ENCODE measurements around the gene GDPD5.
A peak's percentile ranks its signal among the peaks of the same experiment; 100 is the strongest.

Gene GDPD5

DNA sequence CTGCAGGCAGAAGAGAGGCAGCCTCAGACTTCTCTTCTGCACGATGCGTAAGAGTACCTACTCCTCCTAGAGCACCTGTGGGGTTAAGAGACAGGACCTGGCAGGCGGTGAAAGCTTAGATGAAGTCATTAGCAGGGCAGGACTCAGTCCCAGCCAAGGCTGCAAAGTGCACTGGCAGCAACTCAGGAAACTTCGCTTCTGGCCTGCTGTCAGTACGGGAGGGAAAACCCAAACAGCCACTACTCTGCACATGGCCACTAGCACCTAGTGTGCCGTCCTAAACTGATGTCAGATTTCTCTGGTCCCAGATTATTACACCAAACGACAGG is 84.0 kb downstream of the GDPD5 start:
- DNase-seq: no peak

DNA sequence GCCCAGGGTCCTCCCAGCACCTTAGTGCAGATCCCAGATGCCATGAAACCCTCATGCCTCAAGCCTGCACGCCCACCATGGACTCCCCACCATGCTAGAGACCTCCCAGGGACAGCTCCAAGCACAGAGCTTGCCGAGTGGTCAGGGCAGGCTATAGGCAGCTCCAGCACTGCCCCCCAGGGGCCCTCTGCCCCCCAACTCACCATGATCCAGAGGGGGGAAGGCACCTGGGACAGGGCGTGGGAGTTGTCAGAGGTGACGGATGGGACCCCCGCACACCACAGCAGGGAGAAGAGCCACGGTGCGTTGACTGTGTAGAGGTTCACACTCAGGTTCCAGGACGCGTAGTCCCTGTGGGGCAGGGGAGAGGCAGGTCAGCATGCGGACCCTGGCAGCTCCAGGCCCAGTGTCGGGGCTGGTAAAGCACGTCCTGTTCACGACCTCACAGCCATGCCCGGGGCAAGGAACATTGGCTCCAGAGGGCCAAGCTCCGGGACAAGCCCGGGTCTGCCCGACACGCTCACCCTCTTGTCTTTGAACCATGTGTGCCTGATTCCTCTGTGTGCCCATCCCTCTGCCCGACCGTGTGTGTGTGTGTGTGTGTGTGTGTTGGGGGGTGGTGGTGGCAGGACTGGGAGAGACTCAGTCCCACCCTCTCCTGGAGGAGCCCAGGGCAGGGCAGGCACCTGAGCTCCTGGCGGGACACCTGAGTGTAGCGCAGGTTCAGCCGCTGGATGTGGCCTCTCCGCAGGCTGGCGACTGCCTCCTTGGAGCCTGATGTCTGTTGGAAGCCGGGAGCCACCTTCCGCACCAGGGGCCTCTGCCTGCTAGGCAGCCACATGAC is 84.6 kb downstream of the GDPD5 start:
- DNase-seq: no peak

DNA sequence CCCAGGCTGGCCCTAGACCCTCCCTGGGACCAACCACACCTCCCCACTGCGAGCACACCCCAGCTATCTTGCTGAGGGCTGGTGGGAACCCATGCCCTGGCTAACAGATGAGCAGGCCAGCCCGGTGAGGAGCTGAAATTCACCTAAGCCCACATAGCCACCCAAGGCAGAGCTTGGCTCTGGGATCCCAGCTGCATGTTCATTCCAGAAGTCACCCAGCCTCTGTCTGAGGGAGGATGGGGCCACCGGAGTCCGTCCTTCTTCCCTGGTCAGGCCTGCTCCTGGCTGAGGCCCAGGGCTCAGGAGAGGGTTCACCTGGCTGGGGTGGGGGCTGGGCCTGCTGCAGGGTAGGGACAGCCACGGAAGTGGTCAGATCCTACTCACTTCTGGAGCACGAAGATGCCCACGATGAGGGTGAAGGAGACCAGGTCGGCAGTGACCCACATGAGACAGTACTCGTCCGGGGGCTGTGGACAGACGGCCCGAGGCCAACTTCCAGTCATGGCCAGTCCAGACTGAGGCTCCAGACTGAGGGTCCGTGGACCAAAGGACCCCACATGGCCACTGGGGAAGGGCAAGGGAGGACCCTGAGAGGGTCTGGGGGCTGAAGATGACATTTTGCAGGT is 86.1 kb downstream of the GDPD5 start:
- DNase-seq: no peak

DNA sequence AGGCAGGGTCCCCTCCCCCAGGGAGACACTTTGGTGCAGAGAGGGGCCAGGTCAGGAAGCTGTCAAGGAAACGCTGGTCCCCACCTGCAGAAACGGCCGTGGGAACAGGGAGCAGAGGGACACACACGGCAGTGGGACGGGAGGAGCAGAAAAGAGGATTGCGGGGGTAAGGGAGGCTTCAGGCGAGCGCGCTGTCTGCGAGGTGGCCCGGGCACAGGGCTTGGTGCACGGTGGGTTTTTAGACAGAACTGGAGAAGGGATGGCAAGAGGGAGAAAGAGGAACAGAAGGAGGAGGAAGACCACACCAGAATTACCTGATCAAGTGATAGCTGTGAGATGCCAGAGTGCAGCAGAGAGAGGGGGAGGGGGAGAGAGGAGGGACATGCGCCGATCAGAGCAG is 86.7 kb downstream of the GDPD5 start:
- DNase-seq: no peak

DNA sequence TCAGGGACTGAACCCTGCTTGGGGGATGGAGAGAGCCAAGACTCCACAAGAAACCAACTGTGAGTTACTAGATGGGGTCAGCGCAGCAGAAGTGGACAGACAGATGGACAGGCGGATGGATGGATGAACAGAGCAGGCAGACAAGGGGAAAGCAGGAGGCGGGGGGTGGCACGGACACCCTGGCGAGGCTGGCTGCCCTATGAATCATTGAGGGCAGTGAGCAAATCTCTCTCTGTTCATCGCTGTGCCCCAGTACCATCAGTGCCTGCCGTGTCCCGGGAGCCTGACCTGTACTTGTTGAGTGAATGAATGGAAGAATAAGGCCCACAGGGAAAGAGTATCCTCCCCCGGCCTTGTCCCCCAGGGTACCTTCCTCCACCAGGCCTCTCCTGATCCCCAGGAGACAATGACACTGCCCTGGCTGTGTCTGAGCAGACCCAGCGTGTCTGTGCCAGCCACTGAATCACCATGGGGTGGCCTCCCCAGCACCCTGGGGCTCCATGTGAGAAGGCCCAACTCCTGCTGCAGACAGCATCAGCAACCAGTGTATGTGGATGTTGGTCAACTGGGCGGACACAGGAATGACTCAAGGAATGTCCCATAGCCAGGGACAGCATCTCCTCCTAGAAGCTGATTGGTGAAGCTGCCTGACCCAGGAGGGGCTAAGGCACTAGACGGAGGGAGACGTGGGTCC is 87.6 kb downstream of the GDPD5 start:
- DNase-seq: no peak

DNA sequence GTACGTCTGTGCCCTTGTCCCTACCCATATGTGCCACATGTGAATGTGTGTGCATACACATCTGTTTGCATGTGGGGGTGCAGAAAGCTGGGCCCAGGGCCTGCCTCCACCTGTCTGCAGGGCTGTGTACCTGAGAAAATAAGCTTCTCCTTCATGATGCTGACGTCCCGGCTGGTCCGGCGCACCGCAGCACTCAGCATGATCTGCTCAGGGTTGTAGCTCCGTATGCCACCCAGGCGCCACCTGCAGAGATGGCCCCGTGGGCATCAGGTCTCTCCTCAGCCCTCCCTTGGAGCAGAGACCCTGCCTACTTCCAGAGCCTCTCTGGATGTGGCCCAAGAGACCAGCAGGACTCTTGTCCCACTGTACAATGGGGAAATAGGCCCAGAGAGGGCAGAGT is 88.9 kb downstream of the GDPD5 start:
- no peak for DNase-seq

DNA sequence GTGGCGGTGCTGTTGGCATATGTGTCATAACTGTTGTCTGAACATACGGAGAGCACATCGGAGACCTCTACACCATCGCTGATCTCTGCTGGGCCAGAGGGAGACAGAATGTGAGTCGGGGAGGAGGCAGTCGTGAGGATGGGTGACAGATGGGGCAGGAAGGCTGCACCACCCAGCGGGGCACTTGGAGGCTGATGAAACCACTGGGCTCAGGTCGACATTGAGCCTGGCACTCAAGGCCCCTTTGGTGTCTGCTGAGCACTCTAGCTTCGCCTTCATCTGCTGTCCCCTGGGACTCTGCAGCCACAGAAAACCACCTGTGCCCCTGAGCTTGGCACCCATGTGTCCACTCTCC is 90.2 kb downstream of the GDPD5 start:
- no peak for DNase-seq

DNA sequence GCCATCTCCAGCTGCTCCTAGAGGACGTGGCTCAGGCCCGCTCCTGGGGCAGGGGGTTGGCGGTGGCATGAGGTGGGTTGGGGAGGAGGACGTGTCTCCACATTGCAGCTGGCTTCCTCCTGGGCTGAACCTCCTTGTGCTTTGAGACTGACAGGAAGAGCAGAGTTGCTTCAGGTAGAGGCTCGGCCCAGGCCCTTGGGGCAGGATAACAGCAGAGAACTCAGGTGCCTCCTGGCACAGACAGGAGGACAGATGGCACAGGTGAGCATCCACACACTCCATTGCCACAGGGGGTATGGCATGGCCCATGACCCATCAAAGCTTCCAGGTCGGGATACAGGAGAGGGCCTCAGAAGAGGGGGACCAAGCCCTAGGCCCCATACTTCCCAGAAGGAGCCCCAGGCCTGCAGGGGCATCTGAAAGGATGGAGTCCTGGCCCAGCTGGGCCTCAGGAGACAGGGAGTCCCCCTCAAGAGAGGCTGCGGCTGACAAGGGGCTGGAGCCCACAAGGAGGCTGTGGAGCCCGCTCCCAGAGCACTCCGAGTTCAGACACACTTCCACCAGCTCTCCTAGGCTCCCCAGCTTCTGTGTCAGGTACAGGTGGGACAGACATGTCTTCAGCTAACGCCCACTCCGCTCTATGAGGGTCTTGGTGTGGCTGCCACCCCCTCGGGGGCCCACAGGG is 90.7 kb downstream of the GDPD5 start:
- DNase-seq: no peak

DNA sequence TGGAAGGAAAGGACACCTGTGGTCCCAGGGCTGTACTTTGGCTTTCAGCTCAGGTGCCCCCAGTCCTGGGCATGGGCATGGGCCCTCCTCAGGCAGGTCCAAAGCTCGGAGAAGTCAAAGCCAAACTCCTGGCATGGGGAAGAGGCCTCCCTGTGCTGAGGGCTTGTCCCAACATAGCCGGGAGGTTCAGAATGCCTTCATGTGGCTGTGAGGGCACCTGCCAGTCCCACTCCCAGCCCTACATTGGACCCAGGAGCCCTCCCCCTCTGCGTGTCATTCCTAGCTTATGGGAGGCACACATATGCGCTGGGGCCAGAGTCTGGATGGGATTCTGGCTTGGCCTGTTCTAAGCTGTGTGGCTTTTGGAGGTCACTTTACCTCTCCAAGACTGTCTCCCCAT is 91.7 kb downstream of the GDPD5 start:
- no peak for DNase-seq

DNA sequence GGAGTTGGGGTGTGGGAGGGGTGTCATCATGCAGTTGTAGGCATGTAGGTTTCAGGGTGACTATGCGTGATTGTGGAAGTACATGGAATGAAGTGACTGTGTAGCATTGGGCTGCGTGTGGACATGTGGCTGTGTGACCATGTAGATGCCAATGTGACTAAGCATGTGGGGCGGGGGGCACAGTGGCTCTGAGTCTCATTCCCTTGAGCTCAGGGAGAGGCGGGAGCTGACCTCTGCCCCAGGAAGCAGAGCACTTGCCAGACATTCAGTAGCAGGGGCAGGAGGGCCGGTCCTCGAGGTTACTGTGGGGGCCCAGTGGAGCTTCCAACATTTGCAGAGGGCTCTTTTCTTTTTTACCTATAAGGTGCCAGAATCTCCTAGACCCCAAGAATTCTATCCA is 92.3 kb downstream of the GDPD5 start:
- DNase-seq: no peak

DNA sequence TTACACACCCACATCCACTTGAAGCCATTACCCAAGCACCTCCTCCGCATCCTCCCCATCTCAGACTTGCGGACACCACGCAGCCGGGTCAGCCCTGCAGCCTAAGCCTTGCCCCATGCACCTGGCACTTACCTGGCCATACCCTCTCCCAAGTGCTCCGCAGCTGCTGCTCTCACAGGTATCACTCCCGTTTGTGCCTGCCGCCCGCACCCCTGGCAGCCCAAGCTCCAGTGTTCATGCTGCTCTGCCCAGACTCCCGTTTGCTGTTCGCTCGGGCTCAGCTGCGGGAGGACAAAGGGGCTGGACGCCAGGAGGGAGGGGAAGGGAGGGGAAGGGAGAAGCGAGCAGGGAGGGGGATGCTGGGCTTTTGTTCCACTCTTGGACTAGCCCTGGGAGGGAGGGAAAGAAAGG is 92.8 kb downstream of the GDPD5 start, which contains the start of gene KLHL35:
KLHL35 (minus strand) TSS at position 293 of the 411 bp plus-strand sequence. CDS start 2,574 bp downstream, outside the sequence.
- peak; percentile 58 for DNase-seq

DNA sequence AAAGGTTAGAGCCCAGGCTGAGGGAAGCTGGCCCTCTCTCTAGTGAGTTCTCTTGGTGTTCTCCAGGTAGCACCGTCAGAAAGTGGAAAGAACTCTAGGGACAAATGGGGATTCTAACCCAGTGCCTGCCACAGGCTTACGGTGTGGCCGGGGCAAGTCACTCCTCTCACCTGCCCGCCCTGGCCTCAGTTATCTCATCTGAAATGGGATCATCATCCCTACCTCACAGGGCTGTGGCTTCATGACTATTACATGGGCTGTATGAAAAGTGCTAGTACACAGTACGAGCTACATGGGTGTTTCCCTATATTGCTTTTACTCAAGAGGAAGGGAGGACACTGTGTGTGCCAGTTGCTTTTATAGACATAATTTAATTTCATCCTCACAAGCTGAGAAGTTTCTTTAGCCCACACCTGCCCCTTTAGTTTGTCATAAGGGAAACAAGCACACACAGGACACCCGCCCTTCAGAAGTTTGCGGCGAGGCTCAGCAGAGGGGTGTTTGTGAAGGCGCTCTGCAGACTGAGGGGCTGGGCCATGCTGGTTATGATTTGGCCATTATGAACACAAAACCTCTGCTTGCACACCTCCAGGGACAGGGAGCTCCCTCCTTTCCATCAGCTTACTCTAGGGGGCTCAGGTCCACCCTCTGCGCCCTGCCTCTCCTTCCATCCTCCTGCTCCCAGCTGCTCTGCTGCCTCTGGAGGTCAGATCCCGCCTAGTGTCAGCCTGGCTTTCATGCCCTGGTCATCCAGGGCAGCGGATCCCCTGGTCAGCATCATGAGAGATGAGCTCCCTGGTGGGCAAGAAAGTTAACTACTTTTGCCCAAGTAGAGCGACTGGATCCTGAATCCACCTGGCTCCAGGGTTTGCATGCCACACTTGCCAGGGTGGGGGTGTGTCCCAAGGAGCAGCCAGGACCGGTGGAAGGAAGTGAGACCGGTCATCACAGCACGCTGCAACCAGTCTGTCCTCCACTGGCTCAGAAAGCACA is 93.9 kb downstream of the GDPD5 start:
- no peak for DNase-seq

DNA sequence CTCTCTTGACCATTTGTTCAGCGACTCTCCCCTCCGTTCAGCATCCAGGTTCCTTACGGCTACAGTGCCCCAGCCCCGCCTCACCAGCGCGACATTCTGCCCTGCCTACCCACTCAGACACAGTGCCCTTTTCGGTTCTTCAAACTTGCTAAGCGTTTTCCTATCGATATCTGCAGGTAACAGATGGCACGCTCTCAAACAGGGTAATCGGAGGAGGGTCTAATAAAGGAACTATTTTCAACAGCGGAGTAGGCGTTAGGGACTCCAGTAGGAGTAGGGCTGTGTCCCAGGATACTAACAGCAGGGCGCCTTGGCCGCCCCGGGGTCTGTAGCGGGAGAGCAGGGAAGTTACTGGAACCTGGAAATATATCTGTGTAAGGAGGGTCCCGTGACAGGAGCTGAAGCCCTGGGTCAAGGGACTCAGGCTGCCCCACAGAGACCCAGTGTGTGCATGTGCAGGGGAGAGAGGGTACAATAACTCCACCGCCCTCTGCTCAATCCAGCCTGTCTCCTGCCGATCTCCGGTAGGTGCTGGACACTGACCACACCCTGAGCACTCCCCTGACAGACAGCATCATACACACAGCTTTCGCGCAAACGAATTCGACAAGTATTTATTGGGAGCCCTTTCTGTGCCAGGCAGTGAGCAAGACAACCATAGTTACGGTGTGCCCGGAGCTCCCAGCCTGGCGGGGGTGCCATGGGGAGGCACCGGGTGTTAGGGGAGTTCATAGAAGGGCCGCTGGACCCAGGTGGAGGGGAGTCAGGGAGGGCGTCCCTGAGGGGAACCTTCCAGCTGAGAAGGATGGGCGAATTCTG is 94.8 kb downstream of the GDPD5 start:
- DNase-seq: no peak

DNA sequence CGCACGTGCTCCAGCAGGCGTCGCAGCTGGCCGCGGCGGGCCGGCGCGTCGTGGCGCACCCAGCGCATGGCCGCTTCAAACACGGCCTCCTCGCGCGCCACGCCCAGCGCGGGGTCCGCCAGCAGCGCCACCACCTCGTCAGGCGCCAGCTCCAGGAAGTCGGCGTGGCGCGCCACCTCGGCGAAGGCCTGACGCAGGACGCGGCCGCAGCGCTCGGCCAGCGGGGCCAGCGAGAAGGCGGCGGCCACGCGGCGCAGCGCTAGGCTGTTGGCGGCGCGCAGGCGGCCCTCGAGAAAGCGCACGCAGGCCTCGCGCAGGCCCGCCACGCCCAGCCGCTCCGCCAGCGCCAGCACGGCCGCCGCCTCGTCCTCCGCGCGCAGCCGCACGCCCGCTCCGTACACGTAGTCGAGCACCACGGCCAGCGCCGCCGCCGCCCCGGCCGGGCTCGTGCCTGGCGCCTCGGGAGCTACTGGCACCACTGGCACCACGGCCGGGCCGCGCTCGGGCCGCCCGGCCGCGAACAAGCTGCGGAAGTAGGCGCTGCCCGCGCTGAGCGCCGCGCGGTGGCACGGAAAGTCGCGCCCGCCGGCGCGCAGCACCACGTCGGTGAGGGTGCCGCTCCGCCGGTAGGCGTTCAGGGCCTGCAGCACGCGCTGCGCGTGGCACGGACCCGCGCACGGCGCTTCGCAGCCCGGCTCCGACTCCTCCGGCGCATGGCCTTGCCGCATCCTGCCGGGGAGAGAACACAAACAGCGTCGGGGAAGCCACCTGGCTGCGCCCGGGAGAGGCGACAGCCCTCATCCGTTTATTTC is 95.6 kb downstream of the GDPD5 start:
- DNase-seq: peak; percentile 50

DNA sequence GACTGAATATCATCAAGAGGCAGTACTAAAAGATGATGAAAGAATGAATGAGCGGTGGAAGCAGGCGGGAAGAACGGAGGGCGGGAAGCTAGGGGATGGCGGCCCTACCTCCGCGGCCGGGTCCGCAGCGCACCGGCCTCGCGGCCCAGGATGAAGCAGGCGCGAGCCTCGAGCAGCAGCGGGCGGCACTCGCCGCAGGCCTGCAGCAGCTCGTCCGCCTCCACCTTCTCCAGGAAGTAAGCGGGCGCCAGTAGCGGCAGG is 96.2 kb downstream of the GDPD5 start:
- no peak for DNase-seq

DNA sequence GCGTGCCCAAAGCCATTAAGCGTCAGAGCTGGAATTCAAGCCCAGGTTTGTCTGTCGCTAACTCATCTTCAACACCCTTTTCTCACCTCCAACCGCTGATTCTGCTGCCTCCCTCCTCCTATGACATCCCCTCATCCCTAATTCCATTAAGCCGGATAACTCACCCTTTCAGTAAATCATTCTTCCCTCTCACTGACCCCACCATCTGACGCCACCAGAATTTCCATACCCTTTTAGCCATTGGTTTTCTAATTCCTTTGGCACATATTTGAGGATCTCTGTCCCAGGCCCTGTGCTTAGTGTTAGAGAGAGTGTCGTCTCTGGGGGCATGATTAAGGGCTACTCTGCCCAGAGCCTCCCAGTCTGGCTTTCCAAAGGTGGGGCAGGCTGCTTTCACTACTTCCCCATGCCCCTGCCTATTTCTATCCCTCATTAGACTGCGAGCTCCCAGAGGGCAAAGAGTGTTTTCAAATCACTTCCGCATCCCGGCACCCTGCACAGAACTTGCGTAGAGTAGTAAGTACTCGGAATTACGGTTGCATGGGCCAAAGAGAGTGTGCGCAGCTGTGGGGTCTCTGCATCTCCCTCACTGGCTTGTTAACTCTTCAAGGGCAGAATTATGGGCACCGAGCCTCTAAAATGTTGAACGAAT is 96.6 kb downstream of the GDPD5 start:
- no peak for DNase-seq

DNA sequence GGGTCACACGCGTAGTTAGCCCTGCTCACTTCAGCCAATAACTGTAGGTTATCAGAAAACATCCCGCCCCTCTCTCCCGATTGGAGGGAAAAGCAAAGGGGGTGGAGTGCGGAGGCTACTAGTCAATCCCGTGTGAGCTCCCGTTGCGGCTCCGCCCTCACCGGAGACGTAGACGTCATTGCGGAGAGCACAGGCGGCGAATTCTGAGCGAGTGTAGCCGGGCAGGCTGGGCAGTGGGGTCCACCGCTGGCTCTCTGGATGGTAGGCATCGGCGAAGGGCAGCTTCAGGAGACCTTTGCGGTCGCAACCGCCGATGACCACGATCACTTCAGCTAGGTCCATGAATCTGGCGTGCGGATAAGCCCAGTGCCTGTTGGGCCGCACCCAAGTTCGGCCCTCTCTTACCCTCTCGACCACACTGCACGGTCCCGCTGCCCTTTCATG is 97.4 kb downstream of the GDPD5 start:
- DNase-seq: no peak

DNA sequence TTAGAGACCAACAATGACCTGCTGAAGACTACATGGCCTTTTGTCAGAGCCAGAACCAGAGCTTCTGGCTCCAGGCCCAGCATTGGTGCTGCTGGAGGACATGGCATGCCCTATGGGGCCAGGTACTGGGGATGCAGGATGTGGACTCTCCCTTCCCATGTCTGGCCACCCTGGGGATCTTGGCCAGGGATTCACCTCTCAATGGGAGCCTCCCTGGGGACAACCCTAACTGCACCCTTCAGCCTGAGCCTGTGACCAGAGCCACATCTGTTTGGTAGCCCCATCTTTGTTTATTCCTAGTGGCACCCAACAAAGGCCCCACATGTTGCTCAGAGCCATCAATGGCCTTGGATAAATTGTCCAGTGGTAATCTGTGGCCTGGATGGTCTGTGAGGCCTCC is 98.6 kb downstream of the GDPD5 start:
- DNase-seq: no peak

DNA sequence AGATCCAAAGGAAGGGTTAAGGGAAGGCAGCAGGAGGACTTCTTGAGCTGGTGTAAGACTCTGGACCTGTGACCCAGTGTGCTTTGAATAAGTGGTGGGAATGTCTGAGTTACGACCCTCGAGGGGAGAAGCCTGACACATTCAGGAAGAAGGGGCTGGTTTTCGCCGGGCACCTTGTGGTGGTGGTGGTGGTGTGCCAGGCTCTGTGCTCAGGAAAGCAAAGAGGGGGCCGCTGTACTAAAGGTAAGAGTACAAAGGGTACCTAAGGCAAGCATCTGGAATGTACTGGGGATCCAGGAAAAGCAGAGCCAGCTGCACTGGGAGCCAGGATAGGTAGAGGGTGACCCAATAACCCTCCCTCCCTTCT is 99.0 kb downstream of the GDPD5 start:
- no peak for DNase-seq

DNA sequence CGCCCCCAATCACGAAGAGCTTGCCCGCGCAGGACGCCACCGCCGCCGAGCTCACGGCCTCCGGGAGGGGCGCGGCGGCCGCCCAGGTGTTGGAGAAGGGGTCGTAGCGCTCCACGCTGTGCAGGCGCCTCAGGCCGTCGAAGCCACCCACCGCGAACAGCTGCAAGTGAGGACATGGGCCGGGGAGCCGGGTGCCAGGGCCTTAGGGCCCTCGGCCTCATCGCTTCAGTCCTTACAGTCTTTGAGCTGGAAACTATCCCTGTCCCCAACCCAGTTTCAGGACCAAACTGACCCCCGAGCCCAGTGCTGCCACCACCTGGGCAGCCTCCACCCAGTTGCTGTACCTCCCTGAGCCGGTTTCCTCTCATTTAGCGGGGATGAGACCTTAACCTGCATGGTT is 100.3 kb downstream of the GDPD5 start:
- DNase-seq: no peak
